ENCODE measurements around the gene NUP37.

DNA sequence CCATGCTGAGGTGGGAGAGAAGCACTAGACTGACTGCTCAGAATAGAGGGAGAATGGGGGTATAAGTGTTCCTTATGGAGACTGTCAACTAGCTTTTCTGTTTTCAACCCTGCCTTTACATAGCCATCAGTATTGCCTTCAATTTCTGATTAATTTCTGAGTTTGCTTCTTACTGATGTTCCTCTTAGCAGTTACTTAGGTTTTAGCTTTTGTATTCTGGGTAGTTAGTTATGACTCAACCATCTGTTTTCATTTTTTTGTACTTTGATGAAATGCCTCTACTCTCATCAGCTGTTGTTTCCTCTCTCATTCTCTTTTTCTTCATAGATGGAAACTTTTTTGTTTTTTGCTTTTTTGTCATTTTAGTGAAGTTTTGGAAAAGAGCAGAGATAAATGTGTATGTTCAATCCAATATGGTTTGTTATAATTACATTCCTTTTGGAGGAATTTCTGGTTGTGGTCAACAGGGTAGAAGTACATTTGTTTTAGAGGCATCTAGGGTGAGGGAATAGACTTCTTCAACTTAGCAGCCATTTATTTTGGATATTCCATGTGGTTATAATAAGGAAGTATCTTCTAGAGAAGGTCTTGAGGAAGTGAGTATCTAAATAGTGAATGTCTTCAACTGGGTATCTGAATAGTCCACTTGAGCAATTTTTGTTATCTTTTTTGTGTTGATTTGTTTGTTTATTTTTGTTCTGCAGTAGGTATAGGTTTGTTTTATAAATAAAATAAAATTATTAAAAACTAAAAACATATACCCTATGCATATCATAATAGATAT is 48.1 kb upstream of the NUP37 start:
- TF ChIP-seq, protein P1, sequence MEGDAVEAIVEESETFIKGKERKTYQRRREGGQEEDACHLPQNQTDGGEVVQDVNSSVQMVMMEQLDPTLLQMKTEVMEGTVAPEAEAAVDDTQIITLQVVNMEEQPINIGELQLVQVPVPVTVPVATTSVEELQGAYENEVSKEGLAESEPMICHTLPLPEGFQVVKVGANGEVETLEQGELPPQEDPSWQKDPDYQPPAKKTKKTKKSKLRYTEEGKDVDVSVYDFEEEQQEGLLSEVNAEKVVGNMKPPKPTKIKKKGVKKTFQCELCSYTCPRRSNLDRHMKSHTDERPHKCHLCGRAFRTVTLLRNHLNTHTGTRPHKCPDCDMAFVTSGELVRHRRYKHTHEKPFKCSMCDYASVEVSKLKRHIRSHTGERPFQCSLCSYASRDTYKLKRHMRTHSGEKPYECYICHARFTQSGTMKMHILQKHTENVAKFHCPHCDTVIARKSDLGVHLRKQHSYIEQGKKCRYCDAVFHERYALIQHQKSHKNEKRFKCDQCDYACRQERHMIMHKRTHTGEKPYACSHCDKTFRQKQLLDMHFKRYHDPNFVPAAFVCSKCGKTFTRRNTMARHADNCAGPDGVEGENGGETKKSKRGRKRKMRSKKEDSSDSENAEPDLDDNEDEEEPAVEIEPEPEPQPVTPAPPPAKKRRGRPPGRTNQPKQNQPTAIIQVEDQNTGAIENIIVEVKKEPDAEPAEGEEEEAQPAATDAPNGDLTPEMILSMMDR (tag by site-specific recombination; IDR thresholded peaks at IDR 0.05), result no peak
- TF ChIP-seq, protein P2, sequence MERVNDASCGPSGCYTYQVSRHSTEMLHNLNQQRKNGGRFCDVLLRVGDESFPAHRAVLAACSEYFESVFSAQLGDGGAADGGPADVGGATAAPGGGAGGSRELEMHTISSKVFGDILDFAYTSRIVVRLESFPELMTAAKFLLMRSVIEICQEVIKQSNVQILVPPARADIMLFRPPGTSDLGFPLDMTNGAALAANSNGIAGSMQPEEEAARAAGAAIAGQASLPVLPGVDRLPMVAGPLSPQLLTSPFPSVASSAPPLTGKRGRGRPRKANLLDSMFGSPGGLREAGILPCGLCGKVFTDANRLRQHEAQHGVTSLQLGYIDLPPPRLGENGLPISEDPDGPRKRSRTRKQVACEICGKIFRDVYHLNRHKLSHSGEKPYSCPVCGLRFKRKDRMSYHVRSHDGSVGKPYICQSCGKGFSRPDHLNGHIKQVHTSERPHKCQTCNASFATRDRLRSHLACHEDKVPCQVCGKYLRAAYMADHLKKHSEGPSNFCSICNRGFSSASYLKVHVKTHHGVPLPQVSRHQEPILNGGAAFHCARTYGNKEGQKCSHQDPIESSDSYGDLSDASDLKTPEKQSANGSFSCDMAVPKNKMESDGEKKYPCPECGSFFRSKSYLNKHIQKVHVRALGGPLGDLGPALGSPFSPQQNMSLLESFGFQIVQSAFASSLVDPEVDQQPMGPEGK (tag by site-specific recombination; IDR thresholded peaks at IDR 0.05), result no peak
- TF ChIP-seq, protein P3, sequence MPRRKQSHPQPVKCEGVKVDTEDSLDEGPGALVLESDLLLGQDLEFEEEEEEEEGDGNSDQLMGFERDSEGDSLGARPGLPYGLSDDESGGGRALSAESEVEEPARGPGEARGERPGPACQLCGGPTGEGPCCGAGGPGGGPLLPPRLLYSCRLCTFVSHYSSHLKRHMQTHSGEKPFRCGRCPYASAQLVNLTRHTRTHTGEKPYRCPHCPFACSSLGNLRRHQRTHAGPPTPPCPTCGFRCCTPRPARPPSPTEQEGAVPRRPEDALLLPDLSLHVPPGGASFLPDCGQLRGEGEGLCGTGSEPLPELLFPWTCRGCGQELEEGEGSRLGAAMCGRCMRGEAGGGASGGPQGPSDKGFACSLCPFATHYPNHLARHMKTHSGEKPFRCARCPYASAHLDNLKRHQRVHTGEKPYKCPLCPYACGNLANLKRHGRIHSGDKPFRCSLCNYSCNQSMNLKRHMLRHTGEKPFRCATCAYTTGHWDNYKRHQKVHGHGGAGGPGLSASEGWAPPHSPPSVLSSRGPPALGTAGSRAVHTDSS (tag by site-specific recombination; IDR thresholded peaks at IDR 0.05), result no peak
- TF ChIP-seq ZBTB7A (tag by site-specific recombination; IDR thresholded peaks at IDR 0.05; ENCODE audit: low read depth) (no peak), MZF1 (tag by site-specific recombination; IDR thresholded peaks at IDR 0.05; ENCODE audit: borderline replicate concordance) (no peak)
